ENCODE data around the gene IARS1.
A peak's percentile ranks its signal among the peaks of the same experiment; 100 is the strongest.

Gene IARS1

DNA sequence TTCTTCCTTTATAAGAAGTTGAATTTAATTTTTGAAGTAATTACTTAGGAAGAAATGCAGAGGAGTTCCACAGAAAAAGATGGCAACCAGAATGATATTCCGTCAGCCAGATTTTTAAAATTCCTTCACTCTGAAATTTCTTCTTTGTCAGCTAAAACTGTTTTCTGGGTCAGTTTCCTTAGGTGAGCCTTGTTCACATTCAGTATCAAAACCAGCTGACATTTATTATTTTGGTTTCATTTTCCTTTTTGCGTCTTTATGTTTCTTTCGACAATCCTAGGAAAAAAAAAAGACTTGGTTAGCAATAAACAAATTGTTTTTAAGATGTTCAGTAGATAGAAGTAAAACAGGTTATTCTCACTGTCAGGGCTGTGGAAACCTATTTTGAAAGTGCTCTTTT is 4.1 kb upstream of the IARS1 start:
- Histone ChIP-seq H3K36me3 (ENCODE audit: control insufficient read depth in 2 of 2, insufficient read depth in 2 of 2, low read length in 2 of 2) (peaks cover 35 to 42% of the 10 kb centered on the region in 2 donors), H3K27me3 (ENCODE audit: control insufficient read depth in 2 of 2, insufficient read depth in 2 of 2, low read length in 2 of 2) (no peaks in the 10 kb centered on the region), H3K9ac (ENCODE audit: low read depth in 1 of 2, low read length in 2 of 2) (no peak overlapping the region)

DNA sequence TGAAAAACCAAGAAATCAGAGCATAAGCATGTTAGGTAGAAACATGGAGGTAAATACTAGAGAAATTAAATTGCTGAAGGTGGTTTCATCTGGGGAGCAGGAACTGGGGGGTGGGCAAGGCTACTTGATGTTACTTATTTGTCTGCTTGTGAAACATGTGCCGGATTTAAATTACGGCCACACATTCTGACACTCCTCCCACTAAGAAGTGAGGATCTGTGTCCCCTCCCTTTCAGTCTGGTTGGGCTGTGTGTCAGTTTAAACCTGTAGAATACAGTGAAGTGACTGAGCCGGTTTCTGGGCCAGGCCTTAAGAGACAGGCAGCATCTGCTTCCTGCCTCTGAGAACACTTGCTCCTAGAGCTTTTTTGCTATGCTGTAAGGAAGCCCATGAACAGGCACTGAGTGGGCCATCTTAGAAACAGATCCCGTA is 2.3 kb upstream of the IARS1 start:
- Histone ChIP-seq H3K4me1 (ENCODE audit: control insufficient read depth in 2 of 2, insufficient read depth in 2 of 2, low read length in 2 of 2) (peaks cover 12 to 15% of the 10 kb centered on the region in 2 donors), H3K27me3 (ENCODE audit: control insufficient read depth in 2 of 2, insufficient read depth in 2 of 2, low read length in 2 of 2) (no peaks in the 10 kb centered on the region), H3K9me3 (ENCODE audit: control insufficient read depth in 2 of 2, low read length in 2 of 2) (no peaks in the 10 kb centered on the region), H3K36me3 (ENCODE audit: control insufficient read depth in 2 of 2, insufficient read depth in 2 of 2, low read length in 2 of 2) (peaks cover 23 to 29% of the 10 kb centered on the region in 2 donors), H3K4me3 (ENCODE audit: low read length in 2 of 2) (no peak overlapping the region), H3K27ac (ENCODE audit: low read depth in 2 of 2, low read length in 2 of 2) (no peak overlapping the region), H3K9ac (ENCODE audit: low read depth in 1 of 2, low read length in 2 of 2) (no peak overlapping the region)

More for the DNA sequence above, 4.1 kb upstream of the IARS1 start:
- peaks cover 5 to 12% of the 10 kb centered on the region in 2 donors for H3K4me1 ChIP-seq (ENCODE audit: control insufficient read depth in 2 of 2, insufficient read depth in 2 of 2, low read length in 2 of 2)
- H3K27ac ChIP-seq (ENCODE audit: low read depth in 2 of 2, low read length in 2 of 2): no peak overlapping the region
- no peak overlapping the region for H3K4me3 ChIP-seq (ENCODE audit: low read length in 2 of 2)
- no peaks in the 10 kb centered on the region for H3K9me3 ChIP-seq (ENCODE audit: control insufficient read depth in 2 of 2, low read length in 2 of 2)

DNA sequence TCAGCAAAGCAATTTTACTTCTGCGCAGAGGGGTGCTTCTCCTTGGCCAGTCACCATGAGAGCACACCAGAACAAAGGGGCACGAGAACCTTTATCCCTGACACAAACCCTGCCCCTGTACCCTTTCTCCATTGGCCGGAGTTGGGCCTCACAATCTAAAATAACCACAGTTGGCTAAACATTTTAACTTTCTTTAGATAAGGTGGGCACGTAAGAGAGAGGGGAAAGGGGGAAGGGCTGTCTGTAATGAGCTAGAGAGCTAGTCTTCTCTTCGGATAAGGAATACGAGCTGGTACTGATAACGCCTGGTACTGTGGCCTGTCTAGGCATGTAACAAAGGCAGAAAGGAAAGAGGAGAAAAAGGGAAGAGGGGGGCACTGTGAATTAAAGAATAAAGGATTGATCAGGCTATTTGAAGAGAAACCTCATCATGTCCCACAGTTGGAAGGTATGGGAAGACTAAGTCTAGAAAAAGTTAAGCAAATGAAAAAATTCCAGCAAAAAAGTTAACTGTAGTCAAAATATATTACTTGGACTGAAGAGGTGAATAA is 1.8 kb upstream of the IARS1 start:
- no peaks in the 10 kb centered on the region for H3K9me3 ChIP-seq (ENCODE audit: control insufficient read depth in 2 of 2, low read length in 2 of 2)
- peaks cover 12 to 15% of the 10 kb centered on the region in 2 donors for H3K4me1 ChIP-seq (ENCODE audit: control insufficient read depth in 2 of 2, insufficient read depth in 2 of 2, low read length in 2 of 2)
- H3K9ac ChIP-seq (ENCODE audit: low read depth in 1 of 2, low read length in 2 of 2): no peak overlapping the region
- no peak overlapping the region for H3K27ac ChIP-seq (ENCODE audit: low read depth in 2 of 2, low read length in 2 of 2)
- no peaks in the 10 kb centered on the region for H3K27me3 ChIP-seq (ENCODE audit: control insufficient read depth in 2 of 2, insufficient read depth in 2 of 2, low read length in 2 of 2)
- H3K36me3 ChIP-seq (ENCODE audit: control insufficient read depth in 2 of 2, insufficient read depth in 2 of 2, low read length in 2 of 2): peaks cover 19 to 24% of the 10 kb centered on the region in 2 donors
- no peak overlapping the region for H3K4me3 ChIP-seq (ENCODE audit: low read length in 2 of 2)

DNA sequence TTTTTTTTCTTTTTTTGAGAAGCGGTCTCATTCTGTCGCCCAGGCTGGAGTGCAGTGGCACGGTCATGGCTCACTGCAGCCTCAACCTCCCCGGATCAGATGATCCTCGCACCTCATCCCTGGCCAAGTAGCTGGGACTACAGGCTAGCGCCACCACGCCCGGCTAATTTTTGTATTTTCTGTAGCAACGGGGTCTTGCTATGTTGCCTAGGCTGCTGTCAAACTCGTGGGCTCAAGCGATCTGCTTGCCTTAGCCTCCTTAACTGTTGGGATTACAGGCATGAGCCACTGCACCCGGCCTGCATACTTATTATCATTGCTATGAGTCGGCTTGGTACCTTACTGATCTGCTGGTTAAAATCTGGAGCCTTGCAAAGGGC is 790 bp upstream of the IARS1 start:
- Histone ChIP-seq H3K4me3 (ENCODE audit: low read length in 2 of 2) (peak overlapping the region; percentile 91 to 94), H3K36me3 (ENCODE audit: control insufficient read depth in 2 of 2, insufficient read depth in 2 of 2, low read length in 2 of 2) (peaks cover 18 to 23% of the 10 kb centered on the region in 2 donors), H3K9ac (ENCODE audit: low read depth in 1 of 2, low read length in 2 of 2) (peak overlapping the region; percentile 61 to 74), H3K9me3 (ENCODE audit: control insufficient read depth in 2 of 2, low read length in 2 of 2) (no peaks in the 10 kb centered on the region), H3K27me3 (ENCODE audit: control insufficient read depth in 2 of 2, insufficient read depth in 2 of 2, low read length in 2 of 2) (no peaks in the 10 kb centered on the region), H3K4me1 (ENCODE audit: control insufficient read depth in 2 of 2, insufficient read depth in 2 of 2, low read length in 2 of 2) (peaks cover 12 to 15% of the 10 kb centered on the region in 2 donors), H3K27ac (ENCODE audit: low read depth in 2 of 2, low read length in 2 of 2) (peak overlapping the region; percentile 1 to 70)

DNA sequence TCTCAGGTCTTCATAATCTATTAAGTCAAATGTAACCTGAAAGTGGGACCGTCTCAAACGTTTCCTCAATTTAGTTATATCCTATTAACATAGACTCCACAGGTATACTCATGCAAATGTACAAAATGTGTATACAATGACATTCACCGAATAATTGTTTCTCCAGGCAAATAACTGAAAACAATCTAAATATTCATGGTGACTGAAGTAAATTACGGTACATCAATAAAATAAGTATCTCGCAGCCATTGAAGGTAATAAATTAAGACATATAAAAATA is 482 bp downstream of the IARS1 start:
- peaks cover 12 to 15% of the 10 kb centered on the region in 2 donors for H3K4me1 ChIP-seq (ENCODE audit: control insufficient read depth in 2 of 2, insufficient read depth in 2 of 2, low read length in 2 of 2)
- H3K4me3 ChIP-seq (ENCODE audit: low read length in 2 of 2): peak overlapping the region; percentile 91 to 94
- H3K27ac ChIP-seq (ENCODE audit: low read depth in 2 of 2, low read length in 2 of 2): no peak overlapping the region
- H3K27me3 ChIP-seq (ENCODE audit: control insufficient read depth in 2 of 2, insufficient read depth in 2 of 2, low read length in 2 of 2): no peaks in the 10 kb centered on the region
- peaks cover 10 to 19% of the 10 kb centered on the region in 2 donors for H3K36me3 ChIP-seq (ENCODE audit: control insufficient read depth in 2 of 2, insufficient read depth in 2 of 2, low read length in 2 of 2)
- peak overlapping the region; percentile 71 to 80 for H3K9ac ChIP-seq (ENCODE audit: low read depth in 1 of 2, low read length in 2 of 2)
- no peaks in the 10 kb centered on the region for H3K9me3 ChIP-seq (ENCODE audit: control insufficient read depth in 2 of 2, low read length in 2 of 2)

DNA sequence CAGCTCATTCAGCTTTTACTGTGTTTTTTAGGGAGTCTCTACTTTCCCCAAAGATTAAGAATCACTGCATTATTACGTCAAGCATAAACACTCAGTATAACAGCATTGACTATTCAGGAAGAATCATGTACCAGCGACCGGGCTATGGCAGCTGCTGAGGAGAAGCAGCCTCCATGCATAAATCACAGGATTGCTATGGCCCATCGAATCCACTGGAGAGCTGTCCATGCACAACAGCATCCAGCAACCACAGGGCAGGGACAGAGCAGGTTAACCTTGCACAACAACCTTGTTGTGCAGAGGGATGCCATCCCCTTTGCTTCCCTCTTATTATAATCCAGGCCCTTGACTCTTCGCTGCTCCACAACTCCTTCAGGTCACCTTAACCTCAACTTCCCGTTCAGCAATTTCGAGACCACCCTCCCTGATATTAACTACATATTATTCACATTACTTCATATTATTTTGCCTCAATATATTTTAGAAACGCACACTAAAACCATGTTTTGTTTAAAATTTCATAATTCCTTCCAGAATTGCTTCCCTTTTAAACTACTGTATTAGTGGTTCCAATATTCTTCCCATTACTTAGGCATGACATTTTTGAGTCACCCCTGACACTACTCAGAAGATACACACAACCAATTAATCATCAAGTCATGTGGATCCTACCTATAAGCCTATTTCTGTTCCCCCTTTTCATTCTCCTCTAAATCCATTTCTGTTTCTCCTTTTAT is 991 bp downstream of the IARS1 start:
- Histone ChIP-seq H3K9me3 (ENCODE audit: control insufficient read depth in 2 of 2, low read length in 2 of 2) (no peaks in the 10 kb centered on the region), H3K27ac (ENCODE audit: low read depth in 2 of 2, low read length in 2 of 2) (no peak overlapping the region), H3K9ac (ENCODE audit: low read depth in 1 of 2, low read length in 2 of 2) (peak overlapping the region; percentile 71 to 80), H3K36me3 (ENCODE audit: control insufficient read depth in 2 of 2, insufficient read depth in 2 of 2, low read length in 2 of 2) (peaks cover 9 to 17% of the 10 kb centered on the region in 2 donors), H3K4me3 (ENCODE audit: low read length in 2 of 2) (peak overlapping the region; percentile 91 to 94), H3K27me3 (ENCODE audit: control insufficient read depth in 2 of 2, insufficient read depth in 2 of 2, low read length in 2 of 2) (no peaks in the 10 kb centered on the region), H3K4me1 (ENCODE audit: control insufficient read depth in 2 of 2, insufficient read depth in 2 of 2, low read length in 2 of 2) (peaks cover 12 to 15% of the 10 kb centered on the region in 2 donors)

DNA sequence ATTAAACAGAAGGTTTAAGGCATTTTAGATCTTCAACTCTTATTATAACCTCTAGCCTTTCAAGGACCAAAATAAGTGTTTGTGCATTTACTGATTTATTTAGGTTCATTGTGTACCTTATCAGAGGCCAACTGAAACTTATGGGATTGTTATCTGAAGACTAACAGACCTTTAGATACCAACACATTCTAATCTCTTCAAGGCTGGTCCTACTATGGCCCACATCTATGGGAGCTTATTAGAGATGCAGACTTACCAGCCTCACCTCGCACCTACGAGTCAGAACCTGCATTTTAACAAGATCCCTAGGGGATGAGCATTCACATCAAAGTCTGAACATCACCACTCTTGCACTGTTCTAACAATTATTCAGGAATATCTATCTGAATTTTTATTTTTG is 1.9 kb downstream of the IARS1 start:
- H3K36me3 ChIP-seq (ENCODE audit: control insufficient read depth in 2 of 2, insufficient read depth in 2 of 2, low read length in 2 of 2): peaks cover 6 to 18% of the 10 kb centered on the region in 2 donors
- no peak overlapping the region for H3K9ac ChIP-seq (ENCODE audit: low read depth in 1 of 2, low read length in 2 of 2)
- H3K9me3 ChIP-seq (ENCODE audit: control insufficient read depth in 2 of 2, low read length in 2 of 2): no peaks in the 10 kb centered on the region
- H3K4me3 ChIP-seq (ENCODE audit: low read length in 2 of 2): no peak overlapping the region
- H3K27me3 ChIP-seq (ENCODE audit: control insufficient read depth in 2 of 2, insufficient read depth in 2 of 2, low read length in 2 of 2): no peaks in the 10 kb centered on the region
- H3K4me1 ChIP-seq (ENCODE audit: control insufficient read depth in 2 of 2, insufficient read depth in 2 of 2, low read length in 2 of 2): peaks cover 12 to 15% of the 10 kb centered on the region in 2 donors
- no peak overlapping the region for H3K27ac ChIP-seq (ENCODE audit: low read depth in 2 of 2, low read length in 2 of 2)

DNA sequence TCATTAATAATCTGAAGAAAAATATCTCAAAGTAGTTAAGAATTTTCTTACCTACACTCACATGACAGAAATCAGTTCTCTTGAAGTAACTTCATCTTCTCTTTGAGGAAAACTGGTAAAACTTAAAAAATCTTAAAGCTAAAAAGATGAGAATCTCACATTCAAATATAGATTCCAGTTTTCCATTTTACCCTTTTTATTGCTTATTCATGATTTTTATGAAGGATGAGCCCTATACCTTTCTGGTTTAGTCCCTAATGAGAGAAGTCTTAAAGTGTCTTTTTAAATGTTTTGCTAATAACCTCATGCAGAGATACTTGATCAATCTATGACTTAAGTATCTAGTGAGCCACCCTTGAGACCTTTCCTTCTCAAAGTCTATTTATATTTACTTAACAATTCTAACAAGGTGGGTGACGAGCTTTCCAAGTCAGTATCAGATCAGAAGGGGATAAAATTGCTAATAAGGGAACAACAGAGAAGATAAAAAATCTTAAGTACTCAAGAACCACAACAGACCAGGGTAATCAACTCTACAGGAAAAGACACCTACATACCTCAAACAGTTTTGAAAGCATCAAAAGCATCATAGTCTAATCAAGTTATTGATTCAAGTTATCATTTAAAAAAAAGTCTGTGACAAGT is 2.6 kb downstream of the IARS1 start:
- Histone ChIP-seq H3K27me3 (ENCODE audit: control insufficient read depth in 2 of 2, insufficient read depth in 2 of 2, low read length in 2 of 2) (no peaks in the 10 kb centered on the region), H3K9ac (ENCODE audit: low read depth in 1 of 2, low read length in 2 of 2) (no peak overlapping the region), H3K27ac (ENCODE audit: low read depth in 2 of 2, low read length in 2 of 2) (no peak overlapping the region), H3K4me1 (ENCODE audit: control insufficient read depth in 2 of 2, insufficient read depth in 2 of 2, low read length in 2 of 2) (peaks cover 12 to 15% of the 10 kb centered on the region in 2 donors), H3K9me3 (ENCODE audit: control insufficient read depth in 2 of 2, low read length in 2 of 2) (no peaks in the 10 kb centered on the region), H3K4me3 (ENCODE audit: low read length in 2 of 2) (no peak overlapping the region), H3K36me3 (ENCODE audit: control insufficient read depth in 2 of 2, insufficient read depth in 2 of 2, low read length in 2 of 2) (peaks cover 10 to 20% of the 10 kb centered on the region in 2 donors)

DNA sequence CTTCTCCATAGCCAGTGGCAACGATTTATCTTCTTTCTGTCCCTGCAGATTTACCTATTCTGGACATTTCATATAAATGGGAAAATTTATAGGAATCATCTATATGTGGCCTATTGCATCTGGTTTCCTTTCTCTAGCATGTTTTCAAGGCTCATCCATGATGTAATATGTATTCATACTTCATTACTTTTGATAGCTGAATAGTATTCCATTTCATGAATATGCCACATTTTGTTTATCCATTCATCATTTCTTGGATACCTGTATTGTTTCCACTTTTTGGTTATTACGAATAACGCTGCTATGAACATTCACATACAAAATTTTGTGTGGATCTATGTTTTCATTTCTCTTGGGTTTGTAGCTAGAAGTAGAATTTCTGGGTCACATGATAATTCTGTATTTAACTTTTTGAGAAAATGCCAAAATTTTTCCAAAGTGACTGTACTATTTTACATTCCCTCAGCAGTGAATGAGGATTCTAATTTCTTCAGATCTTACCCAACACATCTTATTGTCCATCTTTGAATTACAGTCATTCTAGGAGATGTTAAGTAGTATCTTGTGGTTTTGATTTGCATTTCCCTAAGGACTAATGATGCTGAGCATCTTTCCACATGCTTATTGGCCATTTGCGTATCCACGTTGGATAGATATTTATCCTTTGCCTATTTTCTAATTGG is 3.6 kb downstream of the IARS1 start:
- no peak overlapping the region for H3K4me3 ChIP-seq (ENCODE audit: low read length in 2 of 2)
- H3K9me3 ChIP-seq (ENCODE audit: control insufficient read depth in 2 of 2, low read length in 2 of 2): no peaks in the 10 kb centered on the region
- no peak overlapping the region for H3K27ac ChIP-seq (ENCODE audit: low read depth in 2 of 2, low read length in 2 of 2)
- peaks cover 17 to 26% of the 10 kb centered on the region in 2 donors for H3K36me3 ChIP-seq (ENCODE audit: control insufficient read depth in 2 of 2, insufficient read depth in 2 of 2, low read length in 2 of 2)
- H3K9ac ChIP-seq (ENCODE audit: low read depth in 1 of 2, low read length in 2 of 2): no peak overlapping the region
- no peaks in the 10 kb centered on the region for H3K27me3 ChIP-seq (ENCODE audit: control insufficient read depth in 2 of 2, insufficient read depth in 2 of 2, low read length in 2 of 2)
- peaks cover 12 to 15% of the 10 kb centered on the region in 2 donors for H3K4me1 ChIP-seq (ENCODE audit: control insufficient read depth in 2 of 2, insufficient read depth in 2 of 2, low read length in 2 of 2)

DNA sequence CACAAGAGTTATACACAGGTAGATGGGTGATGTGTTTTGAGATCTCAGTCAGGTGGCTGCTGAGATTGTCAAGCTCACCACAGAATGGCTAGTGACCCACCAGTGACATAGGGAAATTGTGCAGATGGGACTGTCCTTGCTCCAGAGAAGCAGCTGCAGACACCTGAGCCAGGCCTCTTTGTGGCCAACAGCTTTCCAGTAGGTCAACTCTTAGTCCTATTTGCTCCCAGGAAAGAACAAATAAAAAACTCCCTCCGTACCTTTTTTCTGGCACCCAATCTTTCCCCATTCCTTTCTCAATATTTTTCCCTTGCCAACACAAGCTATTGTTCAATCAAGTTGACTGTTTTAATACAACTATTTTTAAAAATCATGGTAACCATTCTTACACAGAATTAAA is 14.2 kb downstream of the IARS1 start:
- no peaks in the 10 kb centered on the region for H3K27me3 ChIP-seq (ENCODE audit: control insufficient read depth in 2 of 2, insufficient read depth in 2 of 2, low read length in 2 of 2)
- peaks cover 68 to 81% of the 10 kb centered on the region in 2 donors for H3K36me3 ChIP-seq (ENCODE audit: control insufficient read depth in 2 of 2, insufficient read depth in 2 of 2, low read length in 2 of 2)
- H3K9me3 ChIP-seq (ENCODE audit: control insufficient read depth in 2 of 2, low read length in 2 of 2): no peaks in the 10 kb centered on the region
- no peak overlapping the region for H3K4me3 ChIP-seq (ENCODE audit: low read length in 2 of 2)
- no peak overlapping the region for H3K27ac ChIP-seq (ENCODE audit: low read depth in 2 of 2, low read length in 2 of 2)
- no peaks in the 10 kb centered on the region for H3K4me1 ChIP-seq (ENCODE audit: control insufficient read depth in 2 of 2, insufficient read depth in 2 of 2, low read length in 2 of 2)
- H3K9ac ChIP-seq (ENCODE audit: low read depth in 1 of 2, low read length in 2 of 2): no peak overlapping the region

All from mucosa of rectum (tissue), 2 donors.